ENCODE data around the gene PPFIA1.
"Not testable (repeated sequence)": the region's sequence is repeated elsewhere in the genome, so short reads cannot be mapped to it uniquely, and the experiment has no call there.

The PPFIA1 gene

GRCh38 chr11:70247710-70248072 lies 22.8 kb upstream of the PPFIA1 start:
- in situ Hi-C loops (cut with HindIII; ENCODE audit: low sequenced_read_pairs), result no loop called here
- no peak for TF ChIP-seq CTCF (IDR thresholded peaks at IDR 0.05; ENCODE audit: low read depth, low read length)
- no peak for DNase-seq (ENCODE audit: low read depth, low spot score)
- H3K4me3 ChIP-seq (ENCODE audit: low read depth, low read length), result no peak overlapping the region

GRCh38 chr11:70250876-70251658 lies 19.4 kb upstream of the PPFIA1 start:
- DNase-seq (ENCODE audit: low read depth, low spot score), result no peak
- H3K4me3 ChIP-seq (ENCODE audit: low read depth, low read length), result no peak overlapping the region
- in situ Hi-C loops (cut with HindIII; ENCODE audit: low sequenced_read_pairs), result no loop called here
- no peak for TF ChIP-seq CTCF (IDR thresholded peaks at IDR 0.05; ENCODE audit: low read depth, low read length)

- in situ Hi-C loops (cut with HindIII; ENCODE audit: low sequenced_read_pairs), result no loop called here
- DNase-seq (ENCODE audit: low read depth, low spot score), result no peak
- TF ChIP-seq CTCF (IDR thresholded peaks at IDR 0.05; ENCODE audit: low read depth, low read length), result no peak
- no peak overlapping the region for H3K4me3 ChIP-seq (ENCODE audit: low read depth, low read length)
These were observed 18.7 kb upstream of the PPFIA1 start for GRCh38 chr11:70251659-70252321.

GRCh38 chr11:70252844-70253243 lies 17.6 kb upstream of the PPFIA1 start:
- in situ Hi-C loops (cut with HindIII; ENCODE audit: low sequenced_read_pairs), result no loop called here
- TF ChIP-seq CTCF (IDR thresholded peaks at IDR 0.05; ENCODE audit: low read depth, low read length), result no peak
- no peak for DNase-seq (ENCODE audit: low read depth, low spot score)
- no peak overlapping the region for H3K4me3 ChIP-seq (ENCODE audit: low read depth, low read length)

GRCh38 chr11:70255477-70256116 lies 14.9 kb upstream of the PPFIA1 start:
- in situ Hi-C loops (cut with HindIII; ENCODE audit: low sequenced_read_pairs), result no loop called here
- no peak for DNase-seq (ENCODE audit: low read depth, low spot score)
- no peak for TF ChIP-seq CTCF (IDR thresholded peaks at IDR 0.05; ENCODE audit: low read depth, low read length)
- no peak overlapping the region for H3K4me3 ChIP-seq (ENCODE audit: low read depth, low read length)

GRCh38 chr11:70259077-70259476 lies 11.4 kb upstream of the PPFIA1 start:
- in situ Hi-C loops (cut with HindIII; ENCODE audit: low sequenced_read_pairs); DNase-seq (ENCODE audit: low read depth, low spot score); H3K4me3 ChIP-seq (ENCODE audit: low read depth, low read length): not testable (repeated sequence)

- no peak for DNase-seq (ENCODE audit: low read depth, low spot score)
- H3K4me3 ChIP-seq (ENCODE audit: low read depth, low read length), result no peak overlapping the region
- TF ChIP-seq CTCF (IDR thresholded peaks at IDR 0.05; ENCODE audit: low read depth, low read length), result no peak
- in situ Hi-C loops (cut with HindIII; ENCODE audit: low sequenced_read_pairs), result no loop called here
These were observed 7.5 kb upstream of the PPFIA1 start for GRCh38 chr11:70262951-70263350.
